Measurements from ENCODE around the gene PRRG2.

The PRRG2 gene

GRCh38 chr19:49570997-49571676 is 10.0 kb upstream of the PRRG2 start:
- Histone ChIP-seq H3K36me3 (ENCODE audit: control insufficient read depth, insufficient read depth, low read length) (no peaks in the 10 kb centered on the region; the same call in 1 of the 2 replicates), H3K27ac (ENCODE audit: low read length) (no peak overlapping the region), H3K9me3 (ENCODE audit: control insufficient read depth, insufficient read depth, low read length) (no peaks in the 10 kb centered on the region), H3K27me3 (ENCODE audit: control insufficient read depth, insufficient read depth, low read length) (no peaks in the 10 kb centered on the region), H3K4me3 (ENCODE audit: low read length) (no peak overlapping the region), H3K4me1 (ENCODE audit: control insufficient read depth, insufficient read depth, low read length) (no peaks in the 10 kb centered on the region; the same call in 1 of the 2 replicates)
- no CpG with 5 or more reads among the region's 11 CpGs for WGBS (ENCODE audit: insufficient coverage, insufficient read length)
- DNase-seq (ENCODE audit: low read depth, low spot score): no peak

GRCh38 chr19:49573009-49573408 is 8.1 kb upstream of the PRRG2 start:
- no peaks in the 10 kb centered on the region; the same call in 1 of the 2 replicates for H3K4me1 ChIP-seq (ENCODE audit: control insufficient read depth, insufficient read depth, low read length)
- no peaks in the 10 kb centered on the region; the same call in 1 of the 2 replicates for H3K36me3 ChIP-seq (ENCODE audit: control insufficient read depth, insufficient read depth, low read length)
- DNase-seq (ENCODE audit: low read depth, low spot score): no peak
- H3K9me3 ChIP-seq (ENCODE audit: control insufficient read depth, insufficient read depth, low read length): no peaks in the 10 kb centered on the region
- no CpG with 5 or more reads among the region's 7 CpGs for WGBS (ENCODE audit: insufficient coverage, insufficient read length)
- no peaks in the 10 kb centered on the region for H3K27me3 ChIP-seq (ENCODE audit: control insufficient read depth, insufficient read depth, low read length)
- no peak overlapping the region for H3K4me3 ChIP-seq (ENCODE audit: low read length)
- no peak overlapping the region for H3K27ac ChIP-seq (ENCODE audit: low read length)

- no peak for DNase-seq (ENCODE audit: low read depth, low spot score)
- H3K4me3 ChIP-seq (ENCODE audit: low read length): no peak overlapping the region
- H3K9me3 ChIP-seq (ENCODE audit: control insufficient read depth, insufficient read depth, low read length): no peaks in the 10 kb centered on the region
- WGBS (ENCODE audit: insufficient coverage, insufficient read length): no CpG with 5 or more reads among the region's 3 CpGs
- no peaks in the 10 kb centered on the region for H3K27me3 ChIP-seq (ENCODE audit: control insufficient read depth, insufficient read depth, low read length)
- no peaks in the 10 kb centered on the region; the same call in 1 of the 2 replicates for H3K4me1 ChIP-seq (ENCODE audit: control insufficient read depth, insufficient read depth, low read length)
- H3K36me3 ChIP-seq (ENCODE audit: control insufficient read depth, insufficient read depth, low read length): no peaks in the 10 kb centered on the region; the same call in 1 of the 2 replicates
- H3K27ac ChIP-seq (ENCODE audit: low read length): no peak overlapping the region
These were observed 7.7 kb upstream of the PRRG2 start for GRCh38 chr19:49573425-49573824.

DNA sequence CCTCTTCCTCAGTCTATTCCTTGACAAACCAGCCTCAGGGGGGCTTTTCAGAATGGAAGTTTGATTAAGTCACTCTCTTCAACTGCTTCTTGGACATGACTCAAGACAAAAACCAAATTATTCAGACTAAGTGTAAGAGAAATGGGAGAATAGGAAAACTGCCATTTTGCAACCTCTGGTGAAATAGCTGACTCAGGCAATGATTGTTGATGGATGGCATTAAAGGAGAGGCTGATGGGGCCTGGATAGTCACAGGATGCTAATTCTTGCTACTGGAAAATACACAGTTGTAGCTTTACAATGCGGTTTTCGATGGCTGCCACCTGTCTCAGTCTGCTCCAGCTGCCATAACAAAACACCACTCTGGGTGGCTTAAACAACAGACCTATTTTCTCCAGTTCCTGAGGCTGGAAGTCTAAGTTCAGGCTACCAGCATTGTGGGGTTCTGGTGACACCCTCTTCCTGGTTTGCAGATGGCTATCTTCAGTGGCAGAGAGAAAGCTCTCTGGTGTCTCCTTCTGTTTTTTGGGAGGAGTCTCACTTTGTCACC is 6.8 kb upstream of the PRRG2 start:
- no peak overlapping the region for H3K27ac ChIP-seq (ENCODE audit: low read length)
- no peaks in the 10 kb centered on the region for H3K9me3 ChIP-seq (ENCODE audit: control insufficient read depth, insufficient read depth, low read length)
- no peaks in the 10 kb centered on the region; the same call in 1 of the 2 replicates for H3K4me1 ChIP-seq (ENCODE audit: control insufficient read depth, insufficient read depth, low read length)
- no CpG with 5 or more reads among the region's 2 CpGs for WGBS (ENCODE audit: insufficient coverage, insufficient read length)
- H3K36me3 ChIP-seq (ENCODE audit: control insufficient read depth, insufficient read depth, low read length): no peaks in the 10 kb centered on the region; the same call in 1 of the 2 replicates
- H3K27me3 ChIP-seq (ENCODE audit: control insufficient read depth, insufficient read depth, low read length): no peaks in the 10 kb centered on the region
- no peak for DNase-seq (ENCODE audit: low read depth, low spot score)
- no peak overlapping the region for H3K4me3 ChIP-seq (ENCODE audit: low read length)

GRCh38 chr19:49579193-49579592 is 1.9 kb upstream of the PRRG2 start:
- no CpG with 5 or more reads among the region's 4 CpGs for WGBS (ENCODE audit: insufficient coverage, insufficient read length)
- Histone ChIP-seq H3K4me3 (ENCODE audit: low read length) (no peak overlapping the region), H3K27me3 (ENCODE audit: control insufficient read depth, insufficient read depth, low read length) (no peaks in the 10 kb centered on the region), H3K27ac (ENCODE audit: low read length) (no peak overlapping the region), H3K4me1 (ENCODE audit: control insufficient read depth, insufficient read depth, low read length) (no peaks in the 10 kb centered on the region), H3K9me3 (ENCODE audit: control insufficient read depth, insufficient read depth, low read length) (no peaks in the 10 kb centered on the region), H3K36me3 (ENCODE audit: control insufficient read depth, insufficient read depth, low read length) (no peaks in the 10 kb centered on the region; the same call in 1 of the 2 replicates)
- no peak for DNase-seq (ENCODE audit: low read depth, low spot score)

DNA sequence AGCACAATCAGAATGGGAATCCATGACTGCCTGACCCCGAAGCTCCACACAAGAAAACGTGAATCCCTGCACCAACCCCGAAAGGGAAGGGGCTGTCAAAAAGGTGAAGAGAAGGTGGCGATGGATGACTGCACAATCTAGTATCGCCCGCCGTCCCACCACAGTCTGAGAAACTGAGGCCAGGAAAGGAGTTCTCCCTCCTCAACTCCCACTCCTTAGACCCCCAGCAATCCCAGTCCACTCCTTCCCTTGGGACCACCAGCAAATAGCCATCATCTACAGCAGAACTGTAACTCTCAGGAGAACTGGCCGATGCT is 1.2 kb upstream of the PRRG2 start:
- no peaks in the 10 kb centered on the region for H3K4me1 ChIP-seq (ENCODE audit: control insufficient read depth, insufficient read depth, low read length)
- peak overlapping the region; percentile 92 for H3K4me3 ChIP-seq (ENCODE audit: low read length)
- H3K27ac ChIP-seq (ENCODE audit: low read length): no peak overlapping the region
- no peaks in the 10 kb centered on the region; the same call in 1 of the 2 replicates for H3K36me3 ChIP-seq (ENCODE audit: control insufficient read depth, insufficient read depth, low read length)
- DNase-seq (ENCODE audit: low read depth, low spot score): no peak
- H3K27me3 ChIP-seq (ENCODE audit: control insufficient read depth, insufficient read depth, low read length): no peaks in the 10 kb centered on the region
- WGBS (ENCODE audit: insufficient coverage, insufficient read length): no CpG with 5 or more reads among the region's 8 CpGs
- H3K9me3 ChIP-seq (ENCODE audit: control insufficient read depth, insufficient read depth, low read length): no peaks in the 10 kb centered on the region

DNA sequence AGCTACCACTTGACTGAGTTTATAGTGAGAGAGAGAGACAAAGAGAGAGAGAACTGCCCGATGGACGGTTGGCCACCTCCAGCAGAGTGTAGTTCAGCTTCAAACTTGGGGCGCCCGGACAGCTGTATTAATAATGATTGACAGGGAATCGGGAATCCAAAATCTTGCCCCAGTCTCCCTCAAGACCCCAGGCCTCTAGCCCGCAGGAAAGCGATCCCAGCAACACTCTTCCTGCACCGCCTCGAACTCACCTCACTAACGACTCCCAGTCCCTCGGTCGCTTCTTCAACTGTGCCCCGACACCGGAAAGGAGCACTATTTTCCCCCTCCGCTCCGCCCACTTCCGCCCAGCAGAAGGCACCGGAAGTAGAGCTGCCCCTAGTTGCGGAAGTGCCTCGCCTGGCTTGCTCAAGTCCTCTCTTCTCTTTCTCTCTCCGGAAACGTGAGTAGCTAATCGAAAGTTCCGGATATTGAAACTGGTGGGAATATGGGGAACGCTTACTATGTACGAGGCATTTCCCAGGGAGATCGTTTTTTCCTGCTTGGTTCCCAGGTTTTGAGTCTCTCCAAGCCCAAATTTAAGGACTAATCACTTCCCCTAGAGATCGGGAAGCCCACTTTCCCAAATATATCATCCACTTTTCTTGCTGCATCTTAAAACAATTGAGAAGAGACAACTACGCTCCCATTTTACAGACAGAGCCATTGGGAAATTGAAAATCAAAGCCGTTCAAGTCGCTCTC is 681 bp upstream of the PRRG2 start, which contains the start of gene NOSIP:
Gene NOSIP, minus strand, starts transcription at position 293 of the 743 bp plus-strand sequence. CDS start 19,865 bp downstream, outside the sequence.
- H3K27me3 ChIP-seq (ENCODE audit: control insufficient read depth, insufficient read depth, low read length): no peaks in the 10 kb centered on the region
- no peaks in the 10 kb centered on the region; the same call in 1 of the 2 replicates for H3K36me3 ChIP-seq (ENCODE audit: control insufficient read depth, insufficient read depth, low read length)
- no peaks in the 10 kb centered on the region for H3K4me1 ChIP-seq (ENCODE audit: control insufficient read depth, insufficient read depth, low read length)
- no peak within 1 kb of the TSS for H3K27ac ChIP-seq (ENCODE audit: low read length)
- no peak for DNase-seq (ENCODE audit: low read depth, low spot score)
- no CpG with 5 or more reads among the region's 31 CpGs for WGBS (ENCODE audit: insufficient coverage, insufficient read length)
- H3K4me3 ChIP-seq (ENCODE audit: low read length): peak within 1 kb of the TSS; percentile 92
- H3K9me3 ChIP-seq (ENCODE audit: control insufficient read depth, insufficient read depth, low read length): no peaks in the 10 kb centered on the region

DNA sequence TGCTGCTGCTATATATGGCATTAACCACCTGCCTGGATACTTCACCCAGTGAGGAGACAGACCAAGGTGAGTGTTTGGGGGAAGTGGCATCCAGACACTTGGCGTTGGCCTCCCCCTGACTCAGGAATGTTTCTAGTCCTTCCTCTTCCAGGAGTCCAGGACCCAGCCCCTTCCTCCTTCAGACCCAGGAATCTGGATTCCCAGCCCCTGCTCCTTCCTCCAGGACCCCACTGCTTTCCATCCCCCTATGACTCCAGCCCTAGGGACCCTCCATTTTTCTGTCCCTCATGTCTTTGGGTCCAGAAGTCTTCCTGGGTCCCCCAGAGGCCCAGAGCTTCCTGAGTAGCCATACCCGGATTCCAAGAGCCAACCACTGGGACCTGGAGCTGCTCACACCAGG is 2.1 kb downstream of the PRRG2 start:
- no peaks in the 10 kb centered on the region for H3K36me3 ChIP-seq (ENCODE audit: control insufficient read depth, insufficient read depth, low read length)
- H3K27me3 ChIP-seq (ENCODE audit: control insufficient read depth, insufficient read depth, low read length): no peaks in the 10 kb centered on the region
- no peaks in the 10 kb centered on the region for H3K4me1 ChIP-seq (ENCODE audit: control insufficient read depth, insufficient read depth, low read length)
- WGBS (ENCODE audit: insufficient coverage, insufficient read length): no CpG with 5 or more reads among the region's 2 CpGs
- no peak overlapping the region for H3K4me3 ChIP-seq (ENCODE audit: low read length)
- DNase-seq (ENCODE audit: low read depth, low spot score): no peak
- no peak overlapping the region for H3K27ac ChIP-seq (ENCODE audit: low read length)
- no peaks in the 10 kb centered on the region for H3K9me3 ChIP-seq (ENCODE audit: control insufficient read depth, insufficient read depth, low read length)

GRCh38 chr19:49585023-49585422 is 3.9 kb downstream of the PRRG2 start:
- Histone ChIP-seq H3K4me1 (ENCODE audit: control insufficient read depth, insufficient read depth, low read length) (no peaks in the 10 kb centered on the region), H3K36me3 (ENCODE audit: control insufficient read depth, insufficient read depth, low read length) (no peaks in the 10 kb centered on the region), H3K27ac (ENCODE audit: low read length) (no peak overlapping the region), H3K9me3 (ENCODE audit: control insufficient read depth, insufficient read depth, low read length) (no peaks in the 10 kb centered on the region), H3K4me3 (ENCODE audit: low read length) (no peak overlapping the region), H3K27me3 (ENCODE audit: control insufficient read depth, insufficient read depth, low read length) (no peaks in the 10 kb centered on the region)
- no CpG with 5 or more reads among the region's 8 CpGs for WGBS (ENCODE audit: insufficient coverage, insufficient read length)
- no peak for DNase-seq (ENCODE audit: low read depth, low spot score)

- Histone ChIP-seq H3K36me3 (ENCODE audit: control insufficient read depth, insufficient read depth, low read length) (no peaks in the 10 kb centered on the region), H3K4me1 (ENCODE audit: control insufficient read depth, insufficient read depth, low read length) (no peaks in the 10 kb centered on the region), H3K27me3 (ENCODE audit: control insufficient read depth, insufficient read depth, low read length) (no peaks in the 10 kb centered on the region), H3K27ac (ENCODE audit: low read length) (no peak overlapping the region), H3K4me3 (ENCODE audit: low read length) (no peak overlapping the region), H3K9me3 (ENCODE audit: control insufficient read depth, insufficient read depth, low read length) (no peaks in the 10 kb centered on the region)
- DNase-seq (ENCODE audit: low read depth, low spot score): no peak
- no CpG with 5 or more reads among the region's 8 CpGs for WGBS (ENCODE audit: insufficient coverage, insufficient read length)
These were observed 6.1 kb downstream of the PRRG2 start for GRCh38 chr19:49587227-49587626.
